Nasal cavity respiratory epithelium epithelial cell of viscerocranial mucosa (primary cell): ENCODE data around the gene STOX2. TPM values are rescaled to one million over a fixed set of nuclear protein-coding genes. Genes with fewer than 3 reads are reported as not detected.

Source experiments
- total RNA-seq: library from RNA; depleted of rRNA; stranded (reverse); fragments of >200 nt; gene quantifications from 2 replicates; pipeline ENCODE4 v1.2.3, GENCODE V29; 2014

The STOX2 gene
- total RNA-seq, result 1.4 and 16.7 TPM in 2 replicates

GRCh38 chr4:183905081-183905592, at the start of gene STOX2:
Gene STOX2, plus strand, starts transcription at chr4:183905307. Its CDS starts 1,484 bp downstream, at chr4:183906791.

Other genes starting within 250 kb of the STOX2 start
- gene RWDD4, start 246.1 kb upstream of the STOX2 start, total RNA-seq, result 21.9 and 24.4 TPM in 2 replicates
- 51.6 and 57.1 TPM in 2 replicates for gene TRAPPC11, start 246.0 kb upstream of the STOX2 start, total RNA-seq